ENCODE results near the gene SGK1. TPM values are rescaled to one million over a fixed set of nuclear protein-coding genes. Genes with fewer than 3 reads are reported as not detected.

The SGK1 gene
- total and polyA plus RNA-seq, 4 donors, result 68.9 to 299 (median 148) TPM

DNA sequence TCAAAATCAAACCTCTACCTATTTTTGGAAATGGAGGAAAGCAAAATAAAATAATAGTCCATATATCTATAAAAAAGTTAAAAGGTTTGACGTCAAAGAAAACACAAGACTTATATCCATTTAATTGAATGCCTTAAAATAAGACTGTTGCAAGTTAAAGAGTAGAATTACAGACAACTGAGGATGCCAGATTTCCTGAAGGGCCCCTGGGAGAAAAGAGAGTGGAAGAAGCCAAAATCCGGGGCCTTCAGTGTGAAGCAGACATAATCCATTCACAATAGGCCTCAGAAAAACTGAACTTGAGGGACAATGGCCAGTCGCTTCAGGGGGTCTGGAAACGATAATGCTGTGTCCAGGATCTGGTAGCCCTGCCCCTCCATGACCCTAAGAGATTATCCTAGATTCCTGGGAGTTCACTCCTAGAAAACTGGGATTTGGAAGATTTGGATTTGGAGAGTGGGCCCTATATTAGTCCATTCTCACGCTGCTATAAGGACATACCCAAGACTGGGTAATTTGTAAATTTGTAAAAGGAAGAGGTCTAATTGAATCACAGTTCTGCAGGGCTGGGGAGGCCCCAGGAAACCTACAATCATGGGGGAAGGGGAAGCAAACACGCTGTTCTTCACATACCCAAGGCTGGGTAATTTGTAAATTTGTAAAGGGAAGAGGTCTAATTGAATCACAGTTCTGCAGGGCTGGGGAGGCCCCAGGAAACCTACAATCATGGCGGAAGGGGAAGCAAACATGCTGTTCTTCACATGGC, 171.5 kb downstream of the SGK1 start:
- Histone ChIP-seq H3K36me3 (ENCODE audit: control insufficient read depth in 4 of 4, insufficient read depth in 4 of 4, low read length in 4 of 4) (no peaks in the 10 kb centered on the region), H3K27ac (ENCODE audit: low read depth in 1 of 2, low read length in 1 of 2) (no peak overlapping the region), H3K4me1 (ENCODE audit: control insufficient read depth in 5 of 5, insufficient read depth in 5 of 5, low read length in 5 of 5) (no peaks in the 10 kb centered on the region), H3K4me3 (no peak overlapping the region), H3K9ac (ENCODE audit: insufficient read depth in 1 of 2, low read length in 2 of 2) (no peak overlapping the region), H3K27me3 (ENCODE audit: control insufficient read depth in 3 of 3, insufficient read depth in 3 of 3, low read length in 2 of 3) (no peaks in the 10 kb centered on the region), H3K9me3 (ENCODE audit: control insufficient read depth in 4 of 4, insufficient read depth in 3 of 4, low read length in 3 of 4) (no peaks in the 10 kb centered on the region)
- DNase-seq (no peak), ATAC-seq (ENCODE audit: insufficient read depth, low FRiP score) (no peak)
- 86 to 88% methylated on average over 7 of the region's 7 CpGs for WGBS, 2 donors
- TF ChIP-seq, protein P1, sequence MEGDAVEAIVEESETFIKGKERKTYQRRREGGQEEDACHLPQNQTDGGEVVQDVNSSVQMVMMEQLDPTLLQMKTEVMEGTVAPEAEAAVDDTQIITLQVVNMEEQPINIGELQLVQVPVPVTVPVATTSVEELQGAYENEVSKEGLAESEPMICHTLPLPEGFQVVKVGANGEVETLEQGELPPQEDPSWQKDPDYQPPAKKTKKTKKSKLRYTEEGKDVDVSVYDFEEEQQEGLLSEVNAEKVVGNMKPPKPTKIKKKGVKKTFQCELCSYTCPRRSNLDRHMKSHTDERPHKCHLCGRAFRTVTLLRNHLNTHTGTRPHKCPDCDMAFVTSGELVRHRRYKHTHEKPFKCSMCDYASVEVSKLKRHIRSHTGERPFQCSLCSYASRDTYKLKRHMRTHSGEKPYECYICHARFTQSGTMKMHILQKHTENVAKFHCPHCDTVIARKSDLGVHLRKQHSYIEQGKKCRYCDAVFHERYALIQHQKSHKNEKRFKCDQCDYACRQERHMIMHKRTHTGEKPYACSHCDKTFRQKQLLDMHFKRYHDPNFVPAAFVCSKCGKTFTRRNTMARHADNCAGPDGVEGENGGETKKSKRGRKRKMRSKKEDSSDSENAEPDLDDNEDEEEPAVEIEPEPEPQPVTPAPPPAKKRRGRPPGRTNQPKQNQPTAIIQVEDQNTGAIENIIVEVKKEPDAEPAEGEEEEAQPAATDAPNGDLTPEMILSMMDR (IDR thresholded peaks at IDR 0.05; ENCODE audit: control extremely low read depth, extremely low read depth), result no peak

DNA sequence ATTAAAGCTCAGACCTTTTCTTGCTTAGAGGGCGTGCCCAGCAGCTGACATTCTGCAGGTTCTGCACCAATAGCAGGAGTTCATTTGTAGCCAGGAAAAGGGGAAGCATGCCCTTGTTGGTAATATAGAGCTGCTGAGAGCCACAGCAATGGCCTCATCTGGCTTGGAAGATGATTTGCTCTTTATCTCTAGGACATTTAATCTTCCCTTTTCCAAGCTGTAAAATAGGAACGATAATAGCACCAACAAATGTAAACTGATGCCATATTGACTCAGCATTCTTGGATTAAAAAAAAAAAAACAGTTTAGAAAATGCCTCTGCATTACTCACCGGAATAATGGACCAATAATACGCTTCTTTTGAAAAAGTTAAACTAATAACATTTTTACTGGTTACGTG, 172.1 kb downstream of the SGK1 start:
- no peaks in the 10 kb centered on the region for H3K4me1 ChIP-seq (ENCODE audit: control insufficient read depth in 5 of 5, insufficient read depth in 5 of 5, low read length in 5 of 5)
- TF ChIP-seq, protein P1 (IDR thresholded peaks at IDR 0.05; ENCODE audit: control extremely low read depth, extremely low read depth), result no peak
- 80 to 87% methylated on average over 5 of the region's 5 CpGs for WGBS, 2 donors
- ATAC-seq (ENCODE audit: insufficient read depth, low FRiP score) (no peak), DNase-seq (no peak)
- no peaks in the 10 kb centered on the region for H3K36me3 ChIP-seq (ENCODE audit: control insufficient read depth in 4 of 4, insufficient read depth in 4 of 4, low read length in 4 of 4)
- H3K4me3 ChIP-seq, result no peak overlapping the region
- no peaks in the 10 kb centered on the region for H3K9me3 ChIP-seq (ENCODE audit: control insufficient read depth in 4 of 4, insufficient read depth in 3 of 4, low read length in 3 of 4)
- H3K27ac ChIP-seq (ENCODE audit: low read depth in 1 of 2, low read length in 1 of 2), result no peak overlapping the region
- no peak overlapping the region for H3K9ac ChIP-seq (ENCODE audit: insufficient read depth in 1 of 2, low read length in 2 of 2)
- no peaks in the 10 kb centered on the region for H3K27me3 ChIP-seq (ENCODE audit: control insufficient read depth in 3 of 3, insufficient read depth in 3 of 3, low read length in 2 of 3)

DNA sequence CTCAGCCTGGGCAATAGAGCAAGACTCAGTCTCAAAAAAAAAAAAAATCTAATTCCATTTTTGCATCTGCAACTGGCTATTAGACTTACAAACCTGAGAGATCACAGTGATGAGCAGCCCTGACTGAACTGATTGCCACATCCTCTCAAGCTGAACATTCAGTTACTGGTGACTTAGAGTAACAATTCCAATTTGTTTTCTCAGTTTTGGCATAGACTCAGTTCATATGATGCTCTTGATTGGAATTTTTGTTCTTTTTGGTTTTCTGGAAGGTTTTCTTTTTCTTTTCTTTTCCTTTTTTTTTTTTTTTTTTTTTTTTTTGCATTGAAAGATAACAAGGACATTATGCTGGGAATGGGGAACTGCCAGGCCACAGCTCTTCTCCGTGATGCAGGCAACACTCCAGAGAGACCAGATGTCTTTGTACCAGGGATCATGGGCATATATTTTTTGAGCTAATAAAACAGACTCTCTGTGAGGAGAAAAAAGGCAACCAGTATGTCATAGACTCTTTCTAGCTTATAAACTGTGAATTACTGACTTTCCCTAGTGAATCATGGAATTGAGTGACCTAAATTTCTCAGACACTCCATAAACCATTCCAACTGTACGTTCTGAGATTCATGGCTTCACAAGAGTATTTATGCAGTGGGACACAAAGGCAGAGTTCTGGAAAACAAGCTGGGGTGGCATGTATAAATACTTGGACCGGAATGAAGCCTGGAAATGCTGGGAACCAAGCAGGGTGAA, 179.5 kb downstream of the SGK1 start:
- H3K4me3 ChIP-seq, result no peak overlapping the region
- peak in 1 of 3 donors; percentile 21 for DNase-seq
- no peaks in the 10 kb centered on the region for H3K9me3 ChIP-seq (ENCODE audit: control insufficient read depth in 4 of 4, insufficient read depth in 3 of 4, low read length in 3 of 4)
- 72 to 83% methylated on average over 3 of the region's 3 CpGs for WGBS, 2 donors
- no peaks in the 10 kb centered on the region for H3K4me1 ChIP-seq (ENCODE audit: control insufficient read depth in 5 of 5, insufficient read depth in 5 of 5, low read length in 5 of 5)
- H3K9ac ChIP-seq (ENCODE audit: insufficient read depth in 1 of 2, low read length in 2 of 2), result no peak overlapping the region
- no peak for ATAC-seq (ENCODE audit: insufficient read depth, low FRiP score)
- TF ChIP-seq, protein P1 (IDR thresholded peaks at IDR 0.05; ENCODE audit: control extremely low read depth, extremely low read depth), result no peak
- H3K36me3 ChIP-seq (ENCODE audit: control insufficient read depth in 4 of 4, insufficient read depth in 4 of 4, low read length in 4 of 4), result no peaks in the 10 kb centered on the region
- H3K27me3 ChIP-seq (ENCODE audit: control insufficient read depth in 3 of 3, insufficient read depth in 3 of 3, low read length in 2 of 3), result no peaks in the 10 kb centered on the region
- no peak overlapping the region for H3K27ac ChIP-seq (ENCODE audit: low read depth in 1 of 2, low read length in 1 of 2)

Data from lung (tissue), 12 donors.